HCT116 (cell line): ENCODE data around the gene RNF152. TPM values are rescaled to one million over a fixed set of nuclear protein-coding genes. Genes with fewer than 3 reads are reported as not detected.

Experiments used
- ATAC-seq: fragments of 200-7000 bp; cut with Tn5 transposase; 2 replicates; pipeline ENCODE4 v1.9.1; 2020; ENCODE audit warnings: mild to moderate bottlenecking, moderate library complexity
- BruUV-seq: library from RNA; stranded (reverse); fragments of 400-500 nt; replicated peaks from 2 replicates; lab custom pipeline; 2021; lab: Mats Ljungman, UMichigan
- CTCF ChIA-PET: fragments of 300-600 bp; sonication (Branson Sonifier 250); formaldehyde crosslinking; loops from one replicate; lab custom pipeline; 2021; ENCODE audit warnings: antibody characterized with exemption; lab: Charles Lee
- POLR2A ChIA-PET: fragments of 300-600, 350-600 bp; sonication (Branson Sonifier 250); formaldehyde crosslinking; loops from one replicate; lab custom pipeline; 2021; ENCODE audit warnings: antibody characterized with exemption; lab: Charles Lee
- RAD21 ChIA-PET, 2 experiments: fragments of 300-600 bp; sonication (Branson Sonifier 250); formaldehyde crosslinking; loops; one replicate each; lab custom pipeline; 2023; ENCODE audit warnings: low total read pairs in 2 of 2; ENCODE audit not compliant: uncharacterized antibody in 2 of 2, unreplicated experiment in 2 of 2, low non-redundant PET in 1 of 2; lab: Charles Lee
- DNase-seq: peaks from one replicate; pipeline ENCODE4 v3.0.0-alpha.2; 2010; ENCODE audit warnings: low read depth, low spot score
- H2AFZ ChIP-seq: fragments of 200-600 bp; shearing (Covaris generic), sonication (generic); 2 replicates; pipeline ENCODE4 v1.6.1; 2017; ENCODE audit warnings: low read depth, mixed run types, mixed read lengths, antibody characterized with exemption, low read length; ENCODE audit not compliant: poor library complexity, severe bottlenecking
- H3K27ac ChIP-seq: 2 replicates; pipeline ENCODE4 v1.5.1; 2012; ENCODE audit warnings: low read depth, low read length
- H3K27me3 ChIP-seq: fragments of 200-600 bp; sonication (generic); 2 replicates; pipeline ENCODE4 v1.6.1; 2016; ENCODE audit warnings: mixed run types, low read length, mixed read lengths; ENCODE audit not compliant: insufficient read depth
- H3K36me3 ChIP-seq, 2 experiments: fragments of 200-500 bp in 1 of 2; fragments of 200-600 bp in 1 of 2; sonication (Bioruptor generic) in 1 of 2; sonication (generic) in 1 of 2; 2 replicates each; pipeline versions ENCODE4 v1.5.1 to v1.6.1; 2014 to 2016; ENCODE audit warnings: low read length in 2 of 2, inconsistent platforms in 1 of 2, mixed read lengths in 1 of 2, mixed run types in 1 of 2; ENCODE audit not compliant: insufficient read depth in 2 of 2, control insufficient read depth in 1 of 2
- H3K4me1 ChIP-seq, 2 experiments: fragments of 200-600 bp in 1 of 2; sonication (generic) in 1 of 2; 2 replicates each; pipeline versions ENCODE4 v1.5.1 to v1.6.1; 2012 to 2017; ENCODE audit warnings: low read length in 2 of 2, inconsistent platforms in 1 of 2, mild to moderate bottlenecking in 1 of 2, mixed read lengths in 1 of 2, mixed run types in 1 of 2, moderate library complexity in 1 of 2; ENCODE audit not compliant: insufficient read depth in 2 of 2, control insufficient read depth in 1 of 2
- H3K4me2 ChIP-seq: fragments of 200-600 bp; sonication (generic); 2 replicates; pipeline ENCODE4 v1.6.1; 2017; ENCODE audit warnings: mixed run types, low read length, mixed read lengths
- H3K4me3 ChIP-seq, 2 experiments: fragments of 200-600 bp in 1 of 2; sonication (generic) in 1 of 2; replicated peaks in 1 of 2; 2 replicates each; pipeline ENCODE4 v1.5.1; 2011 to 2016; ENCODE audit warnings: low read length in 2 of 2, control low read depth in 1 of 2, low read depth in 1 of 2, mild to moderate bottlenecking in 1 of 2, mixed read lengths in 1 of 2, mixed run types in 1 of 2
- H3K79me2 ChIP-seq: fragments of 200-600 bp; sonication (generic); 2 replicates; pipeline ENCODE4 v1.6.1; 2017; ENCODE audit warnings: mild to moderate bottlenecking, mixed run types, low read length, moderate library complexity, mixed read lengths; ENCODE audit not compliant: insufficient read depth
- H3K9ac ChIP-seq: fragments of 200-600 bp; sonication (generic); 2 replicates; pipeline ENCODE4 v1.6.1; 2016; ENCODE audit warnings: low read length, mixed read lengths
- H3K9me2 ChIP-seq: fragments of 200-600 bp; sonication (generic), shearing (Covaris generic); 2 replicates; pipeline ENCODE4 v1.6.1; 2017; ENCODE audit warnings: mixed run types, mild to moderate bottlenecking, moderate library complexity; ENCODE audit not compliant: insufficient read depth
- H3K9me3 ChIP-seq, 2 experiments: fragments of 200-500 bp in 1 of 2; fragments of 200-600 bp in 1 of 2; sonication (Bioruptor generic) in 1 of 2; sonication (generic) in 1 of 2; 2 replicates each; pipeline ENCODE4 v1.6.1; 2014 to 2017; ENCODE audit warnings: low read length in 2 of 2, mixed read lengths in 2 of 2, inconsistent platforms in 1 of 2, low read depth in 1 of 2, mild to moderate bottlenecking in 1 of 2, mixed run types in 1 of 2, moderate library complexity in 1 of 2; ENCODE audit not compliant: control insufficient read depth in 1 of 2, insufficient read depth in 1 of 2
- H4K20me1 ChIP-seq: fragments of 200-600 bp; sonication (generic), shearing (Covaris generic); 2 replicates; pipeline ENCODE4 v1.6.1; 2017; ENCODE audit warnings: mixed run types, mild to moderate bottlenecking, moderate library complexity; ENCODE audit not compliant: insufficient read depth
- ATF3 ChIP-seq: IDR thresholded peaks from 2 replicates; pipeline ENCODE4 v1.6.1; 2012
- CBX3 ChIP-seq: IDR thresholded peaks from 2 replicates; pipeline ENCODE4 v1.6.1; 2012; ENCODE audit warnings: low read depth
- CEBPB ChIP-seq: IDR thresholded peaks from 2 replicates; pipeline ENCODE4 v1.6.1; 2012; ENCODE audit warnings: low read depth
- CTCF ChIP-seq, 3 experiments: fragments of 200-600 bp in 1 of 3; sonication (generic) in 1 of 3; IDR thresholded peaks in 2 of 3; conservative IDR thresholded peaks in 1 of 3; 2 replicates each; pipeline ENCODE4 v1.5.1; 2012 to 2017; ENCODE audit warnings: low read depth in 2 of 3, low read length in 2 of 3, antibody characterized with exemption in 1 of 3, borderline replicate concordance in 1 of 3, control low read depth in 1 of 3, mild to moderate bottlenecking in 1 of 3, mixed read lengths in 1 of 3, mixed run types in 1 of 3, moderate library complexity in 1 of 3; ENCODE audit not compliant: insufficient read depth in 1 of 3
- EGR1 ChIP-seq: IDR thresholded peaks from 2 replicates; pipeline ENCODE4 v1.6.1; 2012; ENCODE audit warnings: low read depth
- ELF1 ChIP-seq: IDR thresholded peaks from 2 replicates; pipeline ENCODE4 v1.6.1; 2012; ENCODE audit warnings: low read depth, borderline replicate concordance
- EZH2phosphoT487 ChIP-seq: fragments of 200-600 bp; IDR thresholded peaks from 2 replicates; pipeline ENCODE4 v1.6.1; 2018; ENCODE audit warnings: antibody characterized with exemption, borderline replicate concordance
- FOSL1 ChIP-seq: IDR thresholded peaks from 2 replicates; pipeline ENCODE4 v1.6.1; 2012; ENCODE audit warnings: low read depth
- MAX ChIP-seq: IDR thresholded peaks from 2 replicates; pipeline ENCODE4 v1.6.1; 2012
- POLR2A ChIP-seq: IDR thresholded peaks from 2 replicates; pipeline ENCODE4 v1.7.0; 2011; ENCODE audit warnings: borderline replicate concordance; ENCODE audit not compliant: insufficient read depth, insufficient read length; ENCODE audit errors: extremely low read depth
- POLR2AphosphoS5 ChIP-seq: IDR thresholded peaks from 2 replicates; pipeline ENCODE4 v1.6.1; 2011; ENCODE audit warnings: mild to moderate bottlenecking, low read depth, low read length, moderate library complexity
- SIN3A ChIP-seq: IDR thresholded peaks from 2 replicates; pipeline ENCODE4 v1.6.1; 2012; ENCODE audit warnings: low read depth
- SP1 ChIP-seq: IDR thresholded peaks from 2 replicates; pipeline ENCODE4 v1.6.1; 2012; ENCODE audit warnings: low read depth
- SRF ChIP-seq: IDR thresholded peaks from 2 replicates; pipeline ENCODE4 v1.6.1; 2012; ENCODE audit warnings: low read depth
- TCF7L2 ChIP-seq: IDR thresholded peaks from 2 replicates; pipeline ENCODE4 v1.7.0; 2011; ENCODE audit warnings: borderline replicate concordance, inconsistent platforms; ENCODE audit not compliant: insufficient read depth, insufficient read length; ENCODE audit errors: extremely low read depth
- ZBTB33 ChIP-seq: IDR thresholded peaks from 2 replicates; pipeline ENCODE4 v1.6.1; 2011; ENCODE audit warnings: mild to moderate bottlenecking, low read length, moderate library complexity; ENCODE audit not compliant: insufficient replicate concordance; ENCODE audit errors: extremely low read depth
- ZFX ChIP-seq: fragments of 450-650 bp; IDR thresholded peaks from 2 replicates; pipeline ENCODE4 v1.6.1; 2017
- ZNF274 ChIP-seq: fragments of 200-500 bp; sonication (Bioruptor generic); IDR thresholded peaks from 2 replicates; pipeline ENCODE4 v1.6.1; 2014; ENCODE audit warnings: mild to moderate bottlenecking, low read depth, low read length, inconsistent platforms
- intact Hi-C: fragments of 100-400 bp; cut with micrococcal nuclease; formaldehyde crosslinking; loops from 2 replicates; pipeline ENCODE4 v1.10.0; 2022
- total RNA-seq: library from RNA; stranded (reverse); gene quantifications from one replicate; pipeline ENCODE4 v1.2.1, GENCODE V29; 2021; ENCODE audit not compliant: unreplicated experiment

RNF152 gene
- total RNA-seq, 1 experiment from 2014 or later: 0.47 TPM

- no peak for TF ChIP-seq FOSL1
- TF ChIP-seq SP1: no peak
- no peak for TF ChIP-seq CTCF (IDR thresholded peaks at IDR 0.05 in 2 of 3, conservative IDR thresholded peaks at IDR 0.05 in 1 of 3; ENCODE audit: borderline replicate concordance in 1 of 3, insufficient read depth in 1 of 3, low read depth in 2 of 3, low read length in 2 of 3)
- no peak for TF ChIP-seq ELF1
Measured at GRCh38 chr18:61852496-61852895, 40.3 kb downstream of the RNF152 start (continued).

GRCh38 chr18:61851940-61852451 lies 40.8 kb downstream of the RNF152 start:
- Histone ChIP-seq H3K27ac (no peak overlapping the region), H3K9ac (no peak overlapping the region), H3K4me1 (no peaks in the 10 kb centered on the region), H3K9me2 (no peaks in the 10 kb centered on the region), H4K20me1 (no peaks in the 10 kb centered on the region), H3K4me3 (no peak overlapping the region), H3K27me3 (0 out of 2 replicates have a peak, but pooled peaks cover 6% of the 10 kb centered on the region), H3K9me3 (no peaks in the 10 kb centered on the region), H3K4me2 (no peak overlapping the region), H3K36me3 (no peaks in the 10 kb centered on the region), H2AFZ (no peak overlapping the region), H3K79me2 (no peaks in the 10 kb centered on the region)
- no peak for DNase-seq
- BruUV-seq: no TSS peak
- ATAC-seq: no peak
- TF ChIP-seq ZNF274 (no peak), CTCF (IDR thresholded peaks at IDR 0.05 in 2 of 3, conservative IDR thresholded peaks at IDR 0.05 in 1 of 3; ENCODE audit: borderline replicate concordance in 1 of 3, insufficient read depth in 1 of 3, low read depth in 2 of 3, low read length in 2 of 3) (no peak), ZBTB33 (no peak), ATF3 (no peak), MAX (no peak), EZH2phosphoT487 (no peak), SIN3A (no peak), SRF (no peak), TCF7L2 (no peak), ZFX (no peak), CEBPB (no peak), EGR1 (no peak), FOSL1 (no peak), POLR2AphosphoS5 (no peak), ELF1 (no peak), POLR2A (no peak), CBX3 (no peak)
- RAD21 ChIA-PET: no interaction called here
- intact Hi-C loops: no loop called here
- CTCF ChIA-PET: no interaction called here
- POLR2A ChIA-PET: no interaction called here
